ENCODE data around the gene SLC14A1.
A peak's percentile ranks its signal among the peaks of the same experiment; 100 is the strongest.
"Not testable (repeated sequence)": the region's sequence is repeated elsewhere in the genome, so short reads cannot be mapped to it uniquely, and the experiment has no call there.

SLC14A1 gene

GRCh38 chr18:45724601-45725000 lies 620 bp downstream of the SLC14A1 start:
- DNase-seq = no peak

GRCh38 chr18:45725336-45725735 lies 1.4 kb downstream of the SLC14A1 start:
- DNase-seq = no peak

GRCh38 chr18:45726603-45727002 lies 2.6 kb downstream of the SLC14A1 start:
- no peak for DNase-seq

GRCh38 chr18:45727068-45727467 lies 3.1 kb downstream of the SLC14A1 start:
- no peak for DNase-seq

- no peak for DNase-seq
These were observed 4.5 kb downstream of the SLC14A1 start for GRCh38 chr18:45728336-45729010.

- no peak for DNase-seq
These were observed 7.0 kb downstream of the SLC14A1 start for GRCh38 chr18:45730832-45731575.

GRCh38 chr18:45731716-45732115 lies 7.7 kb downstream of the SLC14A1 start:
- no peak for DNase-seq

- no peak for DNase-seq
These were observed 9.6 kb downstream of the SLC14A1 start for GRCh38 chr18:45733535-45733934.

- DNase-seq = no peak
These were observed 10.5 kb downstream of the SLC14A1 start for GRCh38 chr18:45734505-45734904.

- no peak for DNase-seq
These were observed 11.0 kb downstream of the SLC14A1 start for GRCh38 chr18:45734944-45735343.

GRCh38 chr18:45738660-45739059 lies 14.7 kb downstream of the SLC14A1 start:
- no peak for DNase-seq

GRCh38 chr18:45739268-45739667 lies 15.3 kb downstream of the SLC14A1 start:
- DNase-seq = no peak

GRCh38 chr18:45739848-45740247 lies 15.9 kb downstream of the SLC14A1 start:
- DNase-seq = no peak

GRCh38 chr18:45741056-45741455 lies 17.1 kb downstream of the SLC14A1 start:
- DNase-seq = no peak

GRCh38 chr18:45745817-45746461 lies 22.0 kb downstream of the SLC14A1 start:
- no peak for DNase-seq

GRCh38 chr18:45748501-45748900 lies 24.5 kb downstream of the SLC14A1 start:
- no peak for DNase-seq

- no peak for DNase-seq
These were observed 26.1 kb downstream of the SLC14A1 start for GRCh38 chr18:45749918-45750689.

GRCh38 chr18:45751766-45752165 lies 27.8 kb downstream of the SLC14A1 start:
- DNase-seq = no peak

- no peak for DNase-seq
These were observed 28.7 kb downstream of the SLC14A1 start for GRCh38 chr18:45752681-45753080.

- no peak for DNase-seq
These were observed 29.3 kb downstream of the SLC14A1 start for GRCh38 chr18:45753286-45753685.

GRCh38 chr18:45755934-45756333 lies 32.0 kb downstream of the SLC14A1 start:
- DNase-seq = peak in 1 of 2 experiments; percentile 37

- no peak for DNase-seq
These were observed 33.0 kb downstream of the SLC14A1 start for GRCh38 chr18:45757005-45757404.

- not testable (repeated sequence) for DNase-seq
These were observed 33.7 kb downstream of the SLC14A1 start for GRCh38 chr18:45757644-45758043.

Measured in NCI-H2081 (cell line).